NOMO-1 (cell line): ENCODE measurements around the gene PRX.

Source experiments
- DNase-seq, 2 experiments: peaks; one replicate each; lab custom pipeline; 2025; ENCODE audit not compliant: unreplicated experiment in 2 of 2; lab: John Stamatoyannopoulos, UW

The PRX gene

DNA sequence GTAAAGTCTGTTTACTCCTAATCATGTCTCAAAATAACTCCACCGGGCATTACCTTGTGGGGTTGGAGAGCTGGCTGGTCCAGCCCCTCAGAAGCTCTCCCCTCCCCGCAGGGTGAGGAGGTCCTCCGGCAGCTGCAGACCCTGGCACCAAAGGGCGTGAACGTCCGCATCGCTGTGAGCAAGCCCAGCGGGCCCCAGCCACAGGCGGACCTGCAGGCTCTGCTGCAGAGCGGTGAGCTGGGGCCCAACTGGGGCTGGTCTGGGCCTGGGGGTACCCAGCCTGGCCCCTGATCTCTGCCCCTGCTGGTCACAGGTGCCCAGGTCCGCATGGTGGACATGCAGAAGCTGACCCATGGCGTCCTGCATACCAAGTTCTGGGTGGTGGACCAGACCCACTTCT lies 43.4 kb downstream of the PRX start:
- no peak for DNase-seq

DNA sequence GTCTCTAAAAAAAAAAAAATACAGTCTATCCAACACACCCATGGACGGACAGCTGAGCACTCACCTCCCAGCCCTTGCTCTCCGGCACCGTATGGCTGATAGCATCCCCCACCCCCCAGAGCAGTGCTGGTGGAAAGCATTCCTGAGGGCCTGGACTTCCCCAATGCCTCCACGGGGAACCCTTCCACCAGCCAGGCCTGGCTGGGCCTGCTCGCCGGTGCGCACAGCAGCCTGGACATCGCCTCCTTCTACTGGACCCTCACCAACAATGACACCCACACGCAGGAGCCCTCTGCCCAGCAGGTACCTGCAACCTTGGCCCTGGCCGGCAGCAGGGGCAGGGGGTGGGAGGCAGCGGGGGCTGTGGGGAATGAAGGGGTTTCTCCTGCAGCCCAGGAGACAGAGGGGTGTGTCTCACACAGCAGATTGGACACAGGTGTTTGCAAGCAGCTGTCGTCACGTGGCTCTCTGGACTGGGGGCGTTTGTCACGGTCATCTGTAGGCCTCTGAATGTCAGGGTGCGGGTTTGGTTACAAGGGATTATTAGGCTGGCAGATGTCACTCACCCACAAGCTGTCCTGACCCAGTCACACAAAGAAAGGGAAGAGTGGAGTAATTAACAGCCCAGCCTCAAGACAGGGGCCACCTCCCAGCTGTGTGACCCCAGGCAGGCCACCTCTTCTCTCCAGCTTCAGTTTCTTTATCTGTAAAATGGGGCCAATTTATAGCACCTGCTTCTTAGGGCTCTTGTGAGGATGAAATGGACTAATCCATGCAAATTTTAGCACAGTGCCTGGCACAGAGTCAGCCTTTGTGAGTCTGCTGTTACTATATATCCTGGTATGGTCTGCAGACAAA lies 45.4 kb downstream of the PRX start:
- no peak for DNase-seq

DNA sequence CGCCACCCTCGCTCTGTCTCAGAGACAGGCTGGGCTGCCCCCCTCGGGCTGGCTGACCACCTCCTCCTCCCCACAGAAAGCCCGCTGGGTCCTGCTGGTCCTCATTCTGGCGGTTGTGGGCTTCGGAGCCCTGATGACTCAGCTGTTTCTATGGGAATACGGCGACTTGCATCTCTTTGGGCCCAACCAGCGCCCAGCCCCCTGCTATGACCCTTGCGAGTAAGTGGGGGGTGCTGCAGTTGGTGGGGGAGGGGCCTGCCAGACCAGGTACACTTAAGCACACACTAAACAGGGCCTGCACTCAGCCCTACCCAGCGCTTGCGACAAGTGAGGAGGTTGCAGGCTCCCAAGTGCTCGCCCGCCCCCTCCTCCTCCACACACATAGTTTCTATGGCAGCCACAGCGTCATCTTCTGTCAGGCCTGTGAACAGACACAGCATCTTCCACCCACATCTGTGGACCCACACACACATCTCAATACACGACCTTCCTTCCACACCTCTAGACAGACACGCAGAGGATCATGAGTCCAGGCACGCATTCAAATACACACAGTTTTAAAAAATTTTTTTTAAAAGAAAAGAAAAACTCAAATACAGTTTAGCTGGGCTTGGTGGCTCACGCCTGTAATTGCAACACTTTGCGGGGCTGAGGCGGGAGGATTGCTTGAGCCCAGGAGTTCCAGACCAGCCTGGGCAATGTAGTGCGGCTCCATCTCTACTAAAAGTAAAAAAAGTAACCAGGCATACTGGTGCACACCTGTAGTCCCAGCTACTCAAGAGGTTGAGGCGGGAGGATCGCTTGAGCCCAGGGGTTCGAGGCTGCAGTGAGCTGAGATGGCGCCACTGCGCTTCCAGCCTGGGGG lies 46.2 kb downstream of the PRX start:
- peak; percentile 22 to 42 for DNase-seq

DNA sequence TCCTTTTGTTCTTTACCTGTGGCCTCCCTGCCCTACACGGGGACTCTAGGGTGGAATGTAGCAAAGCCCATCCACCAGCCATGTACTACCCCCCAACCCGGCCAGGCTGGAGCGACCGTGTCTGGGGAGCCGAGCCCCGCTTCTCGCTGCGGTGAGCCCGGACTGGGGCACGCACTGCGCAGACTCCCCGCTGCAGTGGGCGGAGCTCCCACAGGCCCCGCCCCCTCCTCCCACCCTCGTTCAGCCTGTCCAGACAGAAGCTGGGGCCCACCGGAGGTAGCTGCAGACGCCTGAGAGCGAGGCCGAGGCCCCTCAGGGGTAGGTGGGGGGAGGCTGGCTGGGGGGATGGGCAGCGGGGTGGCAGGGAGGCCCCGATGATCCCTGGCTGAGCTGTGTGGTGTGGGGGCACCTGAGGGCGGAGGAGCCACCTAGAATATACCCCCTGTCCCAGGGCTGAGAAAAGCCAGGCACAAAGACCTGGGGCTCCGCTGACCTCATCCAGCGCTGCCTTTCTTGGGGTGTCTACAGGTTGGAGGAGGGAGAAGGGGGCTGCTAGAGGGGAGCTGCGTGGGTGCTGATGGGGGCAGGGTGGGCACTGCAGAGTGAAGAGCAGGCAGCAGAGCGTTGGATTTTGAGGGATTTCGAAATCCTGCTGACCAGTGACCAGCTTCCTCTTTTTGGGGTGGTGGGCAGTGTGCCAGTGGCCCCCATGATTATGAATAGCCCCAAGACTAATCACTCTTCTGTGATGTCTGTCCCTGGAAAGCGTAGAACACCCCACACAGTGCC lies 47.4 kb downstream of the PRX start:
- peak; percentile 50 to 54 for DNase-seq

DNA sequence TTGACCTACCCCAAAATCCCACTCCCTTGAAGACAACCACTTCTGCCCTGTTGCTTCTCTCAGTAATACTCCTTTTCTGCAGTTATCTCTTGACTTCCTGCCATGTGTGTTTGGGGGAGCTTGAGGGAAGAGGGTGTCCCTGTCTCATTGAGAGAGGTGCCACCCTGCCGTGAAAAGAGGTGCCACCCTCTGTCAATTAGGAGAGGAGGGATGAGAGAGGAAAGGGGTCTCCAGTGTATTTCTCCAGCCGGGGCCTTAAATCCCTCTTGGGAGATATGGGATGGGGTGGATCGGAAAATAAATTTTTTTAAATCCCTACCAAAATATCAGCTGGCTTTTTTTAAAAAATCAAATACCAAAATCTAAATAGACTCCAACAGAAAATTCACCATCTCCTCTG lies 48.2 kb downstream of the PRX start:
- DNase-seq: no peak

DNA sequence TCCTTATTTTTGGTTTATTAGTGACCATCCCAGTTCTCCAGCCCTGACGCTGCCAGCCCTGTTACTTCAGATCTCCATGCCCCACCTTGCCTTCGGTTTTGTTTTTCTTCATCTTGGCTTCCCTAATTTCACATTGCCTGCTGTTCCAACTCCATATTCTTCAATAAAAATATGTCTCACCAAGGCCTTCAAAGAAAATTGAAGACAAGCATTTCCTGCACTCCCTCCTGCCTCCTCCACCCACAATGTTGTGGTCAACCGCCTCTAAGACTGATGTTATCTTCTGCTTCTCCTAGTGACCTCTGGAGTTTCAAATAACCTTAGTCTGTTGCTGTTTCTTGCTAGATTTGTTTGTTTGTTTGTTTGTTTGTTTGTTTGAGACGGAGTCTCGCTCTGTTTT lies 50.1 kb downstream of the PRX start:
- DNase-seq: peak; percentile 72 to 83

DNA sequence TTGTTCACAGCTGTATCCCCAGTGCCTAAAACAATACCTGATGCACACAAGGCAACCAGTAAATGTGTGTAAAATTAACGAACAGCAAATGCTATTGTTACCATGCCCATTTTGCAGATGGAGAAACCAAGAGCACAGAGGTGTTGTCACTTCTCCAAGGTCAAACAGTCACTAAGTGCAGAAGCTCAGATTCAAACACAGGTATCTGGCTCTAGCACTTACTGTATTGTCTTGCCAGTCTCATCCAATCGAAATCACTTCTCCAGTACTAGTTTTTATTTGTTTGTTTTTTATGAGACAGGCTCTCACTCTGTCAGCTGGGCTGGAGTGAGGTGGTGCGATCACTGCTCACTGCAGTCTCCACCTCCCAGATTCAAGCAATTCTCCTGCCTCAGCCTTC lies 51.0 kb downstream of the PRX start:
- no peak for DNase-seq

DNA sequence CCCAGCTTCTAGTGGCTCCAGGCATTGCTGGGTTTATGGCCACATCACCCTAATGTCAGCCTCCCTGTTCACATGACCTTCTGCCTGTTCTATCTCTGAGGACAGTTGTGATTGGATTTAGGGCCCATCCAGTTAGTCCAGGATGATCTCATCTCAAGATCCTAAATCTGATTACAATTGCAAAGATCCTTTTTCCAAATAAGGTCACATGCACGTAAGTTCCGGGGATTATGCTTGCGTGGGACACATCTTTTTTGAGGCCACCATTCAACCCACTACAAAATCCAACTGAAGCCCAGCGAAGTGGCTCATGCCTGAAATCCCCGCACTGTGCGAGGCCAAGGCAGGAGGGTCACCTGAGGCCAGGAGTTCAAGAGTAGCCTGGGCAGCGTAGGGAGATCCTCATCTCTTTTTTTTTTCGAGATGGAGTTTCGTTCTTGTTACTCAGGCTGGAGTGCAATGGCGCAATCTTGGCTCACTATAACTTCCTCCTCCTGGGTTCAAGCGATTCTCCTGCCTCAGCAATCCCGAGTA lies 52.4 kb downstream of the PRX start:
- DNase-seq: peak; percentile 11 to 31

DNA sequence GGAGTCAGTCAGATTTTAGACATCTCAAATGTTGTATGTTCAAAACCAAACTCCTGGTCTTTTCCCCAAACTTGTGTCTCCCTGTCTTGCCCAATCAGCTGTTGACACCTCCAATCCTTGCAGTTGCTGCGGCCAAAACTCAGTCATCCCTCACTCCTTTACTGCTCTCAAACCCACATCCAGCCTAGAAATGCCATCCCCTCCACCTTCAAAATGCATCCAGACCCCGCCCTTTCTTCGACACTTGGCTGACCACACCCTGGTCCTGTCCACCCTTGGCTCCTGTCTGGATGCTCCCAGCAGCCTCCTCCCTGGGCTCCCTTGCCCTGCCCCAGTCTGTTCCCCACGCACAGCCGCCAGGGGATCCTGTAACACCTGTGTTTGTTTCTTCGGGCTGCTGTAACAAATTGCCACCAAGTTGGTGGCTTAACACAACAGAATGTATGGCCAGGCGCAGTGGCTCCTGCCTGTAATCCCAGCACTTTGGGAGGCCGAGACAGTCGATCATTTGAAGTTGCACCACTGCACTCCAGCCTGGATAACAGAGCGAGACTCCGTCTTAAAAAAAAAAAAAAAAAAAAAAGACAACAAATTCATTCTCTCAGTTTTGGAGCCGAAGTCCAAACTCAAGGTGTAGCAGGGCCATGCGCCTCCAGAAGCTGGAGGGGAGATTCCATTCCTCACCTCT lies 53.0 kb downstream of the PRX start:
- DNase-seq: no peak

DNA sequence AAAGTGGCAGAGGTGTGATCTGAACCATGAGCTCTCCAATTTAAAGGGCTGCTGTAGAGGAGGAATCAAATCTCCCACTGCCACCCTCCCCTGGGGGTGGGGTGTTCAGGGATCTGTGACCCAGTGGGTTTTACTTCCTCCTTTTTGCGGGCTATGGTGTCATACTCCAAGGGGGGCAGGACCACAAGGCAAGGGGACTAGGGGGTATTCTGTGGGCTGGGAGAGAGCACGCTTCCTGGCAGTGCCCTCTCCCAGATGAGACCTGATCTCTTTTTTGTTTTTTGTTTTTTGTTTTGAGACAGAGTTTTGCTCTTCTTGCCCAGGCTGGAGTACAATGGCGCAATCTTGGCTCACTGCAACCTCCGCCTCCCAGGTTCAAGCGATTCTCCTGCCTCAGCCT lies 54.4 kb downstream of the PRX start:
- DNase-seq: peak; percentile 74 to 84

DNA sequence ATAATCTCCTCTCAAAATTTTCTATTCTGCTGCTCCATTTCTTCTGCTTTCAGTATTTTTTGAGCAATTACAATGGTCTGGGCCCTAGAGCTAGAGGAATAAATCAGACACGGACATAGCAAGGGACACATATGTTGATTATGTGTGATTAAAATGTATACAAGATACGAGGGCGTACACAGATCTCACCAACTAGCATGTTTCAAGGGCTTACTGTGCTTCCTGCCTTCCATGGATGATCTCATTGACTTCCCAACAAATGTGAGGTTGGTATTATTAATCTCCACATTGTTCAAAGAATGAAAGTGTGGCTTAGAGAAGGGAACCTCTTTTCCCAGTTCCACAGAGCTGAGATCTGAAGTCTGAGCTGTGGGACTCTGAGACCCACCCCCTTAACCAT lies 55.5 kb downstream of the PRX start:
- DNase-seq: no peak

DNA sequence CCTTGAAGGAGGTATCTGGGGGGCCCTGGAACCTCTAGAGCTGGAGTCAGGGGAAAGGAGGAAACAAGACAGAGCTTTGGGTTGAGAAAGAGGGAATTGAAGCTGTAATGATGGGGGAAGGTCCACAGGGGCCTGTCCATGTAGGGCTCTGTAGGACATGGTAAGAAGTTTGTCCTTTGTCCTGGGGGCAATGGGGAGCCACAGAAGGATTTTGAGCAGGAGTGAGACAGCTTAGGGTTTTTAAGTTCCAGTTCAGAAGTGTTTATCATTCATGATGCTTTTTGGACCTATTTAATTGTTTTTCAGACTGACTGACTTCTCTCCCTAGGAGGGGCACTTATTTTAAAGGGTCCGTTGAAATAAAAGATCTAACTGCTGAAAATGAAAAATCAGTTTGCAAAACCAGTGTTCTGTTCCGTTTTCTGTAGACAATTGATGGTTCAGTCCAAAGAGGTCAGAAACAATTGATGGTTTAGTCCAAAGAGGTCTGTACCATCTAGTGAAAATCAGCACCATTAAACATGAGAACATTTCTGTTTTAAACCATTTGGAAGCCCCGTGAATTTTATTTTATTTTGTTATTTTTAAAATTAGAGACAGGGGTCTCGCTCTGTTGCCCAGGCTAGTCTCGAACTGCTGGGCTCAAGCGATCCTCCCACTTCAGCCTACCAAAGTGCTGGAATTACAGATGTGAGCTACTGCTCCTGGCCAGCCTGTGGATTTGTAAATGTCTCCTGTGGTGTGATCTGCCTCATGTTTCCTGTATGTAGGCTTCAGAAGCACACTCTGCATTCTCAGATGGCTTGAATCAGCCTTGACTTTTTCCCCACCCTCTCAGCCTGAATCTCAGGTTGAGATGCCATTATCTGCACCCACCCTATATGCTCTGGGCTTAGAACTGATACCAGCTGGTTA lies 56.2 kb downstream of the PRX start:
- no peak for DNase-seq

DNA sequence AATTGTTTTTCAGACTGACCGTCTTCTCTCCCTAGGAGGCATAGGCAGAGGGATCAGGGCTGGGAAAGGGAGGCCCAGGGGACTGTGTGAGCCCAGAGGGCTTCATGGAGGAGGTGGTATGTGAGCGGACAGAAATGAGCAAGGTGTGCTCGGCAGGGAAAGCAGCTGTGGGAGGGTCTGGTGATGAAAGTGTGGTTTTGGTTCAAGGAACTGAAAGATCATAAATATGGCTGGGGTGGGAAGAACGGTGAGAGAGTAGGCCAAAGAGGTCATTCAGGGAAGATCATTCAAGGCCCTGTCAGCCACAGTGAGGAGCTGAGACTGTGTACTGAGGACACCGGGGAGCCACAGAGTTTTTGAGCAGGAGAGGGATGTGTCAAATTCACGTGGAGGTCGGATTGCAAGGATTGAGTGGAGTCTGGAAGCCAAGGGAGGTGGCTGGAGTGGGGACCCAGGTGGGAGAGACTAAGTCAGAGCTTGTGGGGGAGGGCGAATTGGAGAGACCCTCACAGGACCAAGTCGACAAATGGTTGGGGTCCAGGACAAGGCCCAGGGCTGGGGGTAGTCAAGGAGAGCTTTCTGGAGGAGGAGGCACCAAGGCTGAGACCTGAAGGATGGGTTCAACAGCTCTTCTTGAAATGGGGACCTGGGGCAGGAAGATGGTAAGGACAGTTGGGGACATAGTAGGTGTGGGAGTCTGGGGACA lies 57.0 kb downstream of the PRX start:
- DNase-seq: peak in 1 of 2 experiments; percentile 36

DNA sequence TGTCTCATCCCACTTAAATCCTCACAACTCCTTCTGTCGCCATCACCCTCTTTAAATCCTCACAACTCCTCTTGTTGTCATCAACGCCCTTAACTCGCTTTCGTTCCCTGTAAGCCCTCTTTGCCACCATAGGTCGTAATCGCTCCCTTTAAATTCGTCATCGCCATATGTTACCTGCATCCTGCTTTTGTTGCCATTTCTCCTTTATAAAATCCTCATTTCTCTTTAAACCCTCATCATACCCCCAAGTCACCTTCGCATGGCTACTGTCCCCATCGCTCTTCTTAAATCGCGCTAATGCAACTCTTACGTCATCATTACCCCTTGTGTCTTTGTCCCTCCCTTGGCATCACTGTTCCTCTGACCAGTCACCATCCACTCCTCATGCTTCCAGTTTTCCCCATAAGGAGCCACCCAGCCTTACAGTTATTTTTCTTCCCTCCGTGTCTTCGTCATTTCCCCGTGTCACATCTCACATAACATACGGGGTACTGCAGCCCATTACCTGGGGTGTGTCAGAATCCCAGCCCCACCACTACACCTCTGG lies 64.1 kb downstream of the PRX start:
- DNase-seq: peak in 1 of 2 experiments; percentile 48

DNA sequence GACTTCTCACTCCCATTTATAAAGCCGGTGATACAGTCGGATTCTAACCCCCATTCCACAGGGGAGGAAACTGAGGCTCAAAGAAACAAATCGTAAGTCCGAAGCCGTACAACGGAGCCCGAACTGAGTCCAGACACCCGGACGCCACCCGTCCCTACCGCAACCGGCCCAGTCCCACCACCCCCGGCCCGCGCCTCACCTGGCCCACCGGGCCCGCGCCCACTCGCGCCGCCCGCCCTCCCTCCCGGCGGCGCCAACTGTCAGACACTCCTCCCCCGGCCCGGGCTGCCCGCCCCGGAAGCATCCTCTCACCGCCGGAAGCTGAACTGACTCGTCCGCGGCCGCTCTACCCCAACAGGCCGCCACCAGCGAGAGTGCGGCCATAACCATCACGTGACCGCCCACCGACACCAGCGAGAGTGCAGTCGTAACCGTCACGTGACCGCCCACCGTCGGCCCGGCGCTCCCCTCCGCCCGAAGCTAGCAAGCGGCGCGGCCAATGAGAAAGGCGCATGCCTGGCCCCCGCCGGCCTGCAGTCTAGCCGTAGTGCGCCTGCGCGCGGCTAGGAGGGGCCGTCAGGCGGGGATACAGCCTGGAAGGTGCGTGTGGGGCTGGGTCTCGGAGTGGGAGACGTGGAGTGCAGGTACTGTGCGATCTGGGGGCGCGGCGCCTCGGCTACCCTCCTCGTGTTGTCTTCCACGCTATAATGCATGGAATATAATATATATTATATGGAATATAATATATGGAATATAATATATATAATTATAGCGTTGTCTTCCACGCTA lies 64.9 kb downstream of the PRX start, which contains the start of the genes C19orf47 and PLD3:
Gene C19orf47 (minus strand): TSS at position 273 of the 789 bp plus-strand sequence. CDS start 6,540 bp downstream, outside the sequence.
Gene PLD3 (plus strand): TSS at position 571 of the 789 bp plus-strand sequence. CDS start 17,789 bp downstream, outside the sequence.
- peak; percentile 99 for DNase-seq

DNA sequence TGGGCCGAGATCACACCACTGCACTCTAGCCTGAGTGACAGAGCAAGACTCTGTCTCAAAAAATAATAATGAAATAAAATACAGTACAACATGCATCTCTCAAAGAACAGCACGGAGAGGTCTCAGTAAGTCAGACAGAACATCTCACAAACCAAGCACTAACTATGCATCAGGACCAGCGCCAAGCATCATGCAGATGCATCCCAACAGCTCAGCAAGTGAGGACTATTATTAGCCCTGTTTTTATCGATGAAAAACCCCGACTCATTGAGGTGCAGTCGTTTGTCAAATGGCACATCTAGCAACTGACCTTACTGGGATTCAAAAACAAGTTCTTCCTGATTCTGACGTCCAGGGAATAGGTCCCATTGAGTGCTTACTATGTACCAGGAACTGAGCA lies 68.8 kb downstream of the PRX start:
- DNase-seq: no peak
